NCI-H1694 (cell line): ENCODE results near the gene COBLL1.
"Not testable (repeated sequence)": the region's sequence is repeated elsewhere in the genome, so short reads cannot be mapped to it uniquely, and the experiment has no call there.

Source experiments
- DNase-seq: peaks from one replicate; lab custom pipeline; 2025; lab: John Stamatoyannopoulos, UW

The COBLL1 gene

GRCh38 chr2:164711766-164712138 lies 129.9 kb downstream of the COBLL1 start:
- DNase-seq, result no peak

- DNase-seq, result no peak
These were observed 130.5 kb downstream of the COBLL1 start for GRCh38 chr2:164710837-164711765.

GRCh38 chr2:164710252-164710836 lies 131.3 kb downstream of the COBLL1 start:
- not testable (repeated sequence) for DNase-seq

GRCh38 chr2:164706522-164706921 lies 135.1 kb downstream of the COBLL1 start:
- DNase-seq, result no peak

GRCh38 chr2:164705412-164706167 lies 136.0 kb downstream of the COBLL1 start:
- DNase-seq, result no peak

GRCh38 chr2:164703915-164704706 lies 137.5 kb downstream of the COBLL1 start:
- DNase-seq, result no peak

GRCh38 chr2:164701565-164701964 lies 140.1 kb downstream of the COBLL1 start:
- no peak for DNase-seq

- DNase-seq, result no peak
These were observed 141.2 kb downstream of the COBLL1 start for GRCh38 chr2:164700390-164700789.

- peak; percentile 34 for DNase-seq
These were observed 143.7 kb downstream of the COBLL1 start for GRCh38 chr2:164697688-164698461.

GRCh38 chr2:164696634-164697033 lies 145.0 kb downstream of the COBLL1 start:
- no peak for DNase-seq

GRCh38 chr2:164694275-164694695 lies 147.3 kb downstream of the COBLL1 start:
- no peak for DNase-seq

GRCh38 chr2:164693834-164694233 lies 147.8 kb downstream of the COBLL1 start:
- no peak for DNase-seq

- DNase-seq, result no peak
These were observed 148.2 kb downstream of the COBLL1 start for GRCh38 chr2:164693390-164693789.

- DNase-seq, result no peak
These were observed 148.7 kb downstream of the COBLL1 start for GRCh38 chr2:164692958-164693357.

GRCh38 chr2:164692114-164692513 lies 149.5 kb downstream of the COBLL1 start:
- DNase-seq, result no peak

GRCh38 chr2:164691346-164691887 lies 150.2 kb downstream of the COBLL1 start:
- no peak for DNase-seq

GRCh38 chr2:164690361-164690760 lies 151.3 kb downstream of the COBLL1 start:
- DNase-seq, result no peak

- no peak for DNase-seq
These were observed 152.7 kb downstream of the COBLL1 start for GRCh38 chr2:164688896-164689419.

- no peak for DNase-seq
These were observed 160.6 kb downstream of the COBLL1 start for GRCh38 chr2:164681009-164681408.

GRCh38 chr2:164678631-164679149 lies 162.9 kb downstream of the COBLL1 start:
- no peak for DNase-seq
